K562 treated with DMSO at 1 percent for 48 hours (cell line): ENCODE data around the gene SLC29A2. TPM values are rescaled to one million over a fixed set of nuclear protein-coding genes. Genes with fewer than 3 reads are reported as not detected.

Experiments used
- total RNA-seq: library from RNA; unstranded; fragments of 300-600 nt; gene quantifications from 2 replicates; pipeline ENCODE4 v1.2.3, GENCODE V29; 2022; ENCODE audit warnings: low replicate concordance; ENCODE audit errors: extremely low read depth

Gene SLC29A2, protein sequence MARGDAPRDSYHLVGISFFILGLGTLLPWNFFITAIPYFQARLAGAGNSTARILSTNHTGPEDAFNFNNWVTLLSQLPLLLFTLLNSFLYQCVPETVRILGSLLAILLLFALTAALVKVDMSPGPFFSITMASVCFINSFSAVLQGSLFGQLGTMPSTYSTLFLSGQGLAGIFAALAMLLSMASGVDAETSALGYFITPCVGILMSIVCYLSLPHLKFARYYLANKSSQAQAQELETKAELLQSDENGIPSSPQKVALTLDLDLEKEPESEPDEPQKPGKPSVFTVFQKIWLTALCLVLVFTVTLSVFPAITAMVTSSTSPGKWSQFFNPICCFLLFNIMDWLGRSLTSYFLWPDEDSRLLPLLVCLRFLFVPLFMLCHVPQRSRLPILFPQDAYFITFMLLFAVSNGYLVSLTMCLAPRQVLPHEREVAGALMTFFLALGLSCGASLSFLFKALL
- not detected in 2 replicates for total RNA-seq

GRCh38 chr11:66371627-66372415 is at the start of gene SLC29A2:
TSS of gene SLC29A2 (minus strand) at chr11:66371760. CDS start at chr11:66371591, 169 bp downstream.

GRCh38 chr11:66420671-66421476 is 49.3 kb upstream of the SLC29A2 start, which contains the start of gene NPAS4:
TSS of gene NPAS4 (plus strand) at chr11:66421035. CDS start at chr11:66421180, 145 bp downstream.

DNA sequence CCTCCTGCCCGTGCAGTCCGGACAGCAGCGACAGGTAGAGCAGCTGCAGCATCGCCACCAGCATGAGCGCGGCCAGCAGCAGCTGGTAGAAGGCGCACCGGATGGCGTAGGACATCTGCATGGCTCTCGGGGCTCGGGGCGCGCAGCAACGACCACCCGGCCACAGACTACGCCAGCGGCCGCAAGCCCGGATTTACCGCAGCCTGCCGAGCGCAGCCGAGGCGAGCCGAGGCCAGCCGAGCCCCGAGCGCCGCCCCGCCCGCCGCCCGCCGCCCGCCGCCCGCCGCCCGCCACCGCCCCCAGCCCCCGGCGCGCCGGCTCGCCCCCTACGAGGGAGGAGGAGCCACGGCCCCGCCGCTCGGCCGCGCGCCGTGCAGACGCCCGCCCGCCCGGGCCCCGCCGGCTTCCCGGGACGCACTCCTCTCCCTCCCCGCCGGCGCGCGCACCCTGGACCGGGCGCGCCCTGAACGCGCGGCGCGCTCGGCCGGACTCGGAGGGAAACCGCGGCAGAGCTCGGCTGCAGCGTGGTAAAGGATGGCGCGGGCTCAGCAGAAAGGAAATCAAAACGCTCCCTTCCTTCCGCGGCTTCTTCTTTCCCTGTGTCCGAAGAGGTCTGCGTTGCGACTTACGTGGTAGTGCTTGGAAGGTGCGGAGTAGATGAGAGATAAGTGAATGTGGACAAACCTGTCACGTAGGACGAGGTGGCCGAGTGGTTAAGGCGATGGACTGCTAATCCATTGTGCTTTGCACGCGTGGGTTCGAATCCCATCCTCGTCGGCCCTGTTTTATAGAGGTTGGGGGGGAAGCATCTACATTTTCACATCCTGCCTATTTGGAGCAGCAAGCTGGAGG is 23.9 kb downstream of the SLC29A2 start, which contains the start of gene B4GAT1:
Gene B4GAT1, minus strand, starts transcription at position 205 of the 852 bp plus-strand sequence. Its CDS starts 84 bp downstream, at position 121.

DNA sequence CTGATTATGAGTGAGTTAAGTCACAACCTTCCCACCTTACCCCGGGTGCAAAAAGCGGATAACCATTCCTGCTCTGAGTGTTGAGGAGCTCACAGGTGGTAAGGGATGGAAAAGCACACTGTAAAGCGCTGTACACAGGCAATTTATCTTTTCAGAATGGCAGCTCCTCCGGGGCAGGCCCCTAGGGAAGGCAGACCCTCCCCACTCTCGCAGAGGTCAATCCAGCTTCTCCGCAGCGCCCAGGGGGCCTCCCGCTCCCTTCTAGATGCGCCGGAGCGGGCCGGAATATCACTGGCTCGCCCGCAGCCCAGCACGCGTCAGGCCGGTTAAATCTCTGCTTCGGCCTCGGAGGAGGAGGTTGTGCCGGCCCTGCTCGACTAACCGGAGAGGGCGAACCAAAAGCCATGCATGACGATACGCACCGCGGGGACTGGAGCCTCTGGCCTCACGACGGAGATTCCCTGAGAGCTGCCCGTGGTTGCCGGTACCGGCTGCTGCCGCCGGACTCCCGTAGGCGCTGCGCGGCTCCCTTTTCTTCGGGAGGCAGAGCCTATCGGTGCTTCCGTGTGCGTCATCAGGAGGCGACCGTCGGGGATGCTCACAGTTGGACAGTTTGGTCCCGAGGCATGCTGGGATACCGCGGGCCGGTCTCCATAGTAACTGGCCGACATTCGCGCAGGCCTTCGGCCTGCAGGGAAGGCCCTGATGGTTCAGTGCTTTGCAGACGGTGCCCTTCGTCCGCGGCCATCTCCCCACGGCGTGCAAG is 26.8 kb downstream of the SLC29A2 start, which contains the start of gene BRMS1:
Gene BRMS1, minus strand, starts transcription at position 555 of the 766 bp plus-strand sequence. CDS start 2,870 bp downstream, outside the sequence.

GRCh38 chr11:66336234-66337102 is 35.1 kb downstream of the SLC29A2 start, which contains the start of gene RIN1:
TSS of gene RIN1 (minus strand) at chr11:66336434. CDS start at chr11:66336402, 32 bp downstream.

GRCh38 chr11:66316849-66317251 is 54.7 kb downstream of the SLC29A2 start, which contains the start of gene CD248:
TSS of gene CD248 (minus strand) at chr11:66317044. CDS start at chr11:66317027, 17 bp downstream.

Other genes with a start within 250 kb of the SLC29A2 start
- not detected in 2 replicates for gene KLC2, start 114.1 kb downstream of the SLC29A2 start, total RNA-seq
- gene RAB1B, start 103.1 kb downstream of the SLC29A2 start, total RNA-seq: 266 TPM in 1 of 2 replicates, not detected in the other
- gene CNIH2, start 93.6 kb downstream of the SLC29A2 start, total RNA-seq: not detected in 2 replicates
- gene YIF1A, start 82.6 kb downstream of the SLC29A2 start, total RNA-seq: not detected in 2 replicates
- not detected in 2 replicates for gene TMEM151A, start 79.9 kb downstream of the SLC29A2 start, total RNA-seq
- gene CD248, start 54.7 kb downstream of the SLC29A2 start, total RNA-seq: not detected in 2 replicates
- not detected in 2 replicates for gene RIN1, start 35.3 kb downstream of the SLC29A2 start, total RNA-seq
- not detected in 2 replicates for gene BRMS1, start 26.7 kb downstream of the SLC29A2 start, total RNA-seq
- gene B4GAT1, start 24.1 kb downstream of the SLC29A2 start, total RNA-seq: not detected in 2 replicates
- gene NPAS4, start 49.3 kb upstream of the SLC29A2 start, total RNA-seq: not detected in 2 replicates
- not detected in 2 replicates for gene MRPL11, start 67.1 kb upstream of the SLC29A2 start, total RNA-seq
- not detected in 2 replicates for gene PELI3, start 95.1 kb upstream of the SLC29A2 start, total RNA-seq
- gene DPP3, start 108.7 kb upstream of the SLC29A2 start, total RNA-seq: not detected in 2 replicates
- gene BBS1, start 138.9 kb upstream of the SLC29A2 start, total RNA-seq: not detected in 2 replicates
- gene ZDHHC24, start 174.3 kb upstream of the SLC29A2 start, total RNA-seq: not detected in 2 replicates
- not detected in 2 replicates for gene ACTN3, start 175.1 kb upstream of the SLC29A2 start, total RNA-seq
- gene CTSF, start 196.8 kb upstream of the SLC29A2 start, total RNA-seq: not detected in 2 replicates
- not detected in 2 replicates for gene CCDC87, start 221.3 kb upstream of the SLC29A2 start, total RNA-seq
- not detected in 2 replicates for gene CCS, start 221.4 kb upstream of the SLC29A2 start, total RNA-seq
- gene RBM14, start 244.9 kb upstream of the SLC29A2 start, total RNA-seq: not detected in 2 replicates